ENCODE results near the gene WNK3. TPM values are rescaled to one million over a fixed set of nuclear protein-coding genes. Genes with fewer than 3 reads are reported as not detected.
"Not testable (repeated sequence)": the region's sequence is repeated elsewhere in the genome, so short reads cannot be mapped to it uniquely, and the experiment has no call there.

The WNK3 gene
- total RNA-seq = 1 to 10 TPM in 1 of 2 donors, under 1 TPM in 1; 0.71 to 2.1 TPM
- long read RNA-seq = 0 reads

DNA sequence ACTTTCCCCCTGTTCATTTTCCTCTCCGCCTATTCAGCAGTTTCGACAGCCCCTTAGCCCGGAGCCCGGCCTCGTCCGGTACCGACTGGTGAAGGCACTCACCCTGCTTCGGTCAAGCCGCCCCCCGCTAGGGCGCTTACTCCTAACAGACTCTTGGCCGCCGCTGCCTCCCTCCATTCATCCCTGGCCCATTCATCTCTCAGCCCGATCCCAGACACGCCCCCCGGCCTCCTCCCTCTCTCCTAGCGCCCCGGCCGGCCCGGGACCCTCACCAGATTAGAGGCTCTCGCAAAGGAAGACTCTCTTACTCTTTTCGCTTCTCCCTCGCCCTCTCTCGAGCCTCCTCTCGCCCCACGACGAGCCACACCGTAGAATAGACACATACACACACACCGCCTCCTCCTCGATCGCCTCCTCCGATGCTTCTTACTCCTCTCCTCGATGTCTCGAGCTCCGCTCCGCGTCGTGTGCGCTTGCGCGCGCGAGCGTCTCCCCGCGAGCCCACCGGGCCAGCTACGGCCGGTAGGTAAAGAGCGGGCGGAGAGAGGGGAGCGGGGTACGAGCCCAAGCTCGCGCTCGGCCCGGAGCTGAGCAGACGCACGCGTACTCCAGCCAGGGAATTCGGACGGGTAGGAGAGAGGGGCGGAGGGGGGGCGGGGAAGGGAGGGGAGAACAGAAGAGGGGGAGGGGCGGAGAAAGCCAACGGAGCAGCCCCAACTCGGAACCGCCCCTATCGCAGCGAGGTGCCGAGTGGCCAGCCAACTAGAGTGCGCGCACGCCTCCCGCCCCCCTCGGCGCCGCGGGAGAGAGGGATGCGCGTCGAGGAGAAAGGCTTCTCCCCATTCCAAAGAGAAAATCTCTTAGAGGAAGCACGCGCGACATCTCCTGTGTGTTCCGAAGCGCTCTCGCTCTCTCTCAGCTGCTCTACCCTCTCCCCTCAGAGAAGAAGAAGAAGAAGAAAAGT, at the start of gene WNK3:
Gene WNK3 (minus strand): TSS at position 633 of the 964 bp plus-strand sequence.
- DNase-seq (peak; percentile 85), ATAC-seq (peak; percentile 95 to 98)
- intact Hi-C loops (cut with DNase I) = no loop called here

DNA sequence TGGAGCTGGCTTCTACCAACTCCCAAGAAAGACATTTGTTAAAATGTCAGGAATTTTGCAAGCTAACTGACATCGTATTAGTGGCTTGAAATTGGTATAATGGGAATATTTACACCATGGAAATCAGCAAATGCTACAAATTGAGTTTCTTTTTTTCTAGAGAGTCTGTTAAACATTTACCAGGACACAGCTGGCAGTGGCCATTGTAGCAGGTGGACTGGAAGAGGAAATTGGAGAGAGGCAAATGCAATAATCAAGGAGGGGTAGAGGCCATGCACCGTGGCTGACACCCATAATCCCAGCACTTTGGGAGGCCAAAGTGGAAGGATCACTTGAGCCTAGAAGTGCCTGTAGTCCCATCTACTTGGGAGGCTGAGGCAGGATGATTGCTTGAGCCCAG, 49.4 kb upstream of the WNK3 start:
- intact Hi-C loops (cut with DNase I) = no loop called here
- no peak for ATAC-seq
- DNase-seq = no peak

DNA sequence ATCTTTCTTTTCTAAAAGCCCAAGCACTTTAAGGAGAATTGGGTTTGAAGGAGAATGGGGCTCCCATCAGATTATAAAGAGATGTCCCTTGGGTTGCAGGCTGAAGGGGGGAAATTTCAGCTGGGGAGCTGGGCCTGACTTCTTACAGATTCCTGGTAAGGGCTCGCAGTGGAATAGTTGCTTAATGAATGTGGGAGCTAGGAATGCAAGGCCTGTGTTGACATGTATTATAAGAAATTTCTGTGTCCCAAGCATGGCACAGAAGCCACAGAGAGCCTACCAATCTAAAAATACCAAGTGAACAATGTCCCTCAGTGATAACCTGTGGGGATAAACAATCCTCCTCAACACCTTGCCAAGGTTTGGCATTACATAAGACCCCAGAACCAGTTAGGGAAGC, 39.3 kb upstream of the WNK3 start:
- DNase-seq = no peak
- intact Hi-C loops (cut with DNase I) = no loop called here
- no peak for ATAC-seq

- intact Hi-C loops (cut with DNase I) = no loop called here
- DNase-seq (no peak), ATAC-seq (no peak)
Measured at GRCh38 chrX:54386314-54386713, 28.5 kb upstream of the WNK3 start.

GRCh38 chrX:54384661-54385060, 26.8 kb upstream of the WNK3 start:
- peak; percentile 23 for DNase-seq
- intact Hi-C loops (cut with DNase I); ATAC-seq: not testable (repeated sequence)

DNA sequence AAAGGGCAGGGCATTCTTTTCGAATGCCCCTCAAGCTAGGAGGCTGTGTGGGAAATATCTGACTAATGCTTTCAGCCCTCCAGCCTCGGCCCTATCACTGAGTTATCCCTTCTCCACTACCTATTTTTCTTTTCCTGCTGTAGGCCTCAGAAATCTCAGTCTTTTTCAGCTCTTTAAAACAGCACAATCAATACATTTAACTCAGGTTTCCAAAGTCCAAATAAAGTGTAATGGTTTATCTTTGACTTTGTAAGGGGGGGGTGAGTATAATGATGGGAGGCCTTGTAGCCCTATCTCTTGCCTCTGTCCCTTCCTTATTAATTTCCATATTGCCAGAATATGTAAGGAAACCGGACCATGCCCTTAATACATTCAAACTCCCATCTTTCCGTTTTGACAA, 1.6 kb upstream of the WNK3 start:
- intact Hi-C loops (cut with DNase I) = no loop called here
- no peak for DNase-seq
- ATAC-seq = no peak

- DNase-seq (peak; percentile 65), ATAC-seq (peak; percentile 61 to 75)
- intact Hi-C loops (cut with DNase I) = no loop called here
Measured at GRCh38 chrX:54358424-54359211, 772 bp upstream of the WNK3 start.

DNA sequence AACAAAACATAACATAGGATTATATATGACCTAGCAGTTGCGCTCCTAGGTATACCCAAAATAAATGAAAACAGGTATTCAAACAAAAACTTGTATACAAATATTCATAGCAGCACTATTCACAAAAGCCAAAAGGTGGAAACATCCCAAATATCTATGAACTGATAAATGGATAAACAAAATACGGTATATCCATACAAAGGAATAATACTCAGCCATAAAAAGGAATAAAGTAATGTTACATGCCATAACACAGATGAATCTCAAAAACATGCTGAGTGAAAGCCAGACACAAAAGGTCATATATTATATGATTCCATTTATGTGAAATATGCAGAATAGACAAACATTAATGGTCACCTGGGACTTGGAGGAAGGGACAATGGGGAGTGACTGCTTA, 5.2 kb downstream of the WNK3 start:
- DNase-seq = no peak
- intact Hi-C loops (cut with DNase I) = no loop called here

GRCh38 chrX:54337383-54337782, 20.5 kb downstream of the WNK3 start:
- intact Hi-C loops (cut with DNase I); DNase-seq; ATAC-seq: not testable (repeated sequence)

More for the DNA sequence above, 5.2 kb downstream of the WNK3 start:
- ATAC-seq = no peak

- DNase-seq = no peak
- no peak for ATAC-seq
- intact Hi-C loops (cut with DNase I) = no loop called here
Measured at GRCh38 chrX:54325077-54325476, 32.8 kb downstream of the WNK3 start.

DNA sequence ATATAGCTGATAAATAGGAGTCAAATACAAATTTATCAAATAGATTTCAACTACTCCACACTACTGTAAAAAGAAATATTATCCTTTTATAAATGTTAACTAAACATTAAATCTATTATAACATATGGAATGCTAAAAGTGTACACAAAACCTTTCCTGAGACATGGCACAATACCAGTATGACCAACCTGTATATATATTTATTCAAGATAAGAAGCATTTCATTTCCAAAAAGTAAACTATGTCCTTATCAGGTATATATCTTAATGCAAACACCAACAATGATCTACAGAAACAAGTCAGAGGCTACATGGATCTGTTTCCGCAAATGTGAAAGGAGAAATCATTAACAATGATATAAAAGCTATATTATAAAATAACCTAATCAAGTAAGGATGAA, 37.8 kb downstream of the WNK3 start:
- DNase-seq = no peak
- no peak for ATAC-seq
- intact Hi-C loops (cut with DNase I) = no loop called here

DNA sequence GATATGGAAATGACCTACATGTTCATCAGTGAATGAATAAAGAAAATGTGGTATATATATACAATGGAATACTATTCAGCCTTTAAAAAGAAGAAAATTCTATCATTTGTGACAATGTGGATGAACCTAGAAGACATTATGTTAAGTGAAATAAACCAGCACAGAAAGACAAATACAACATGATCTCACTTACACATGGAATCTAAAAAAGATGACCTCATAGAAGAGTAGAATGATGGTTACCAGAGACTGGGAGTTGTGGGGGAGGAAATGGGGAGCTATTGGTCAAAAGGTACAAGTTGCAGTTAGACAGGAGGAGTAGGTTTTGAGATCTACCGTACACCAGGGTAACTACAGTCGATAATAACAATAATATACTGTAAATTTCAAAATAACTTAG, 51.5 kb downstream of the WNK3 start:
- ATAC-seq = no peak
- no peak for DNase-seq
- intact Hi-C loops (cut with DNase I) = no loop called here

DNA sequence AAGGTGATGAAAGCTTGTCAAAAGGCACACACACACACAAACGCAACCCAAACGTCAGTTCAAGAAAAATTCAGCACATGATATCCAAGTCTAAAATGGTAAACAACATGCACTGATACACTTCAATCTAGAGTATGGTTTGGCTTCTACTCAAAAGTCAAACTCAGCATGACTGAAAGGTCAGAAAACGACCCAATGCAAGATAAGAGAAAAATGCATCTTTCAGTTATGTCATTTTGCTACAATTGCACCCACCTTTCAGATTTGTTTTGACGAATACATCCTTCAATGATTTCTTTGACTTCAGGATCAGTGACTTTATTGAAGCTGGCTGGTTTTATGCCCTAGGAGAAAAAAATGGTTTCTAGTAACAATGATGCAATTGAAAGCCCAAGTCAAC, 56.3 kb downstream of the WNK3 start:
- intact Hi-C loops (cut with DNase I) = no loop called here
- DNase-seq (no peak), ATAC-seq (no peak)

GRCh38 chrX:54294306-54294705, 63.5 kb downstream of the WNK3 start:
- intact Hi-C loops (cut with DNase I) = no loop called here
- DNase-seq (no peak), ATAC-seq (no peak)

DNA sequence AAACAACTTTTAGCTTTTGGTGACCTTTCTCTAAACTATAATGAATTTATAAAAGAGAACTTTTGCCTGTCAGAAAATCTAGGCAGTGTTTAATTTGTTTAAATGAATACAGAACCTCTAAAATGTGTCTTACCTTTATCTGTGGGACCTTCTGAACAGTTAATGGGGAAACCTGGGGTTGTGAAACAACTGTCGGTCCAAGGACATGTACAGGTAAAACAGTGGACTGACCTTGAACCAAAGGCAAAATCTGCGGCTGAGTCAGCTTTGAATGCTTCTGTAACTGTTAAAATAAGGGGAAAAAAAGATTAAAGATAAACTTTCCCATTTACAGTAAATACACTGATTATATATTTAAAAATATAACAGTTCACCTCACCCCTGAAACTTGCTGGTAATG, 65.1 kb downstream of the WNK3 start:
- no peak for DNase-seq
- intact Hi-C loops (cut with DNase I) = no loop called here
- ATAC-seq = no peak

DNA sequence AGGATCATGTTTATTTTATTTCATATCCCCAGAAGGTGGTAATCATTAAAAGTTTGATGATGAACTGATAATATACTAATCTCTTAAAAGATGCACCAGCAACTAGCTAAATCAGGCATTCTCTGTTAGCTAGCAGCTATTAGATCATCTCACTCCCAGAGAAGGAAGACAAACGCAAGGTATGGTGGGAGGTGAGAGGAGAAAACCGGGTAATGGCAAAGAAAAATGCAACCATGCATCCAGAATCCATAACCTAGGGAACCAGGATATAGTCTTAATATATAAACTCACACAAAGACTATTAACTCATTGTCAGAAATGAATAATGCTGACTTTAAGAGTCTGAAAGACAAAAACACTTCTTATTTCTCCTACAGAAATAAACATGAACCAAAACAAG, 66.1 kb downstream of the WNK3 start:
- no peak for DNase-seq
- intact Hi-C loops (cut with DNase I) = no loop called here
- ATAC-seq = no peak

DNA sequence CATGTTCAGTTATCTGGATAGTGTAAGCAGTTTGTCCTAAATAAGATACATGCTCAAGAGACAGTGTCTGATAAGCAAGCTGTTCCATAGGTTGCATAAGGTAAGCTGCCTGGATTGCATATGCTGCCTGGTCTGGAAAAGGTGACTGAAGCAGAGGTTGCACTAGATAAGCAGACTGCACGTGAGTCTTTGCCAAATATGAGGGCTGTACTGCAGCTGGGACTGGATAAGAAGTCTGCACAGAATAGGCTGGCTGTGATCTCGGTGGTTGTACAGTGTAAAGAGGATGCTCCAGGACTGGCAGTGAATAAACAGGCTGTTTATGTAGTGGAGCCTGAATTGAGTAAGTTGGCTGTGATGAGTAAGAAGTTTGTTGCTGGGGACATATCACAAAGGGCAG, 68.9 kb downstream of the WNK3 start:
- intact Hi-C loops (cut with DNase I) = no loop called here

DNA sequence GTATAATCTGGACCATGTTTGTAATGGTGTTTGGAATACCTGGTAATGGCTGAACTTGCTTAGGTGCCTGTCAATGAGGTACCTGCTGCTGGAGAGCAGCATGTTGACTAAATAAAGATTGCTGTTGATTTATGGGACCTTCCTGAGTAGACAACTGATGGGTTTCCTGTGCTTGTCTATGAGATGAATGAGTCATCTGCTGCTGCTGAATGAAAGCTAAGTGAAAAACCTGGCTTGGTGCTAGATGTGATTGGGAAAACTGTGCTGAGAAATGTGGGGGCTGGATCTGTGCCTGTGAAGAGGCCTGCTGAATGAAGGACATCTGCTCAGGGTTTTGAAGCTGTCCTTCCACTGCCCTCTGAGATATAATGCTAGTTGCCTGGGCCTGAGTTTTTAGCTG, 69.6 kb downstream of the WNK3 start:
- intact Hi-C loops (cut with DNase I) = no loop called here
- ATAC-seq (no peak), DNase-seq (no peak)

More for the DNA sequence above, 68.9 kb downstream of the WNK3 start:
- no peak for DNase-seq
- ATAC-seq = no peak

DNA sequence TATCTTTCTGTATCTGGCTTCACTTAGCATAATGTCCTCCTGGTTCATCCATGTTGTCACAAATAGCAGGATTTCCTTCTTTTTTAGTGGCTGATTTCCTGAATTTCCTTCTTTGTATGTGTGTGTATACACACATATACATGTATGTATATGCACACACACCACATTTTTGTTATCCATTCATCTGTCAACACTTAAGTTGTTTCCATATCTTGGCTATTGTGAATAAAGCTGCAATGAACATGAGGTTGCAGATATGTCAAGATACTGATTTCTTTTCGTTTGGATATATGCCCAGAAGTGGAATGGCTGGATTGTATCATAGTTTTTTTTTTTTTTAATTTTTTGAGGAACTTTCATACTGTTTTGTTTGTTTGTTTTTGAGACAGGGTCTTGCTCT, 76.2 kb downstream of the WNK3 start:
- intact Hi-C loops (cut with DNase I) = no loop called here
- DNase-seq (no peak), ATAC-seq (no peak)

DNA sequence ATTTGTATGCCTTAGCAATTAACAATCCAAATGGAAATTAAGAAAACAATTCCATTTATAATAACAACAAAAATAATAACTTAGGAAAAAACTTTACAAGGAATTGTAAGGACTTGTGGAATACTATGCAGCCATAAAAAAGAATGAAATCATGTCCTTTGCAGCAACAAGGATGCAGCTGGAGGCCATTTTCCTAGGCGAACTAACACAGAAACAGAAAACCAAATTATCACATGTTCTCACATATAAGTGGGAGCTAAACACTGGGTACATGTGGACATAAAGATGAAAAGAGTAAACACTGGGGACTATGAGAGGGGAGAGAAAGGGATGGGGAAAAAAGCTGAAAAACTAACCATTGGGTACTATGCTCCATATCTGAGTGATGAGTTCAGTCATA, 77.4 kb downstream of the WNK3 start:
- DNase-seq = no peak
- ATAC-seq = no peak
- intact Hi-C loops (cut with DNase I) = no loop called here
